CD1c-positive myeloid dendritic cell (primary cell): Measurements from ENCODE around the gene EAF2.
"Not testable (repeated sequence)": the region's sequence is repeated elsewhere in the genome, so short reads cannot be mapped to it uniquely, and the experiment has no call there.

Experiments
- DNase-seq: peaks from one replicate; pipeline ENCODE4 v3.0.0-alpha.2; 2016; ENCODE audit errors: extremely low spot score

EAF2 gene

DNA sequence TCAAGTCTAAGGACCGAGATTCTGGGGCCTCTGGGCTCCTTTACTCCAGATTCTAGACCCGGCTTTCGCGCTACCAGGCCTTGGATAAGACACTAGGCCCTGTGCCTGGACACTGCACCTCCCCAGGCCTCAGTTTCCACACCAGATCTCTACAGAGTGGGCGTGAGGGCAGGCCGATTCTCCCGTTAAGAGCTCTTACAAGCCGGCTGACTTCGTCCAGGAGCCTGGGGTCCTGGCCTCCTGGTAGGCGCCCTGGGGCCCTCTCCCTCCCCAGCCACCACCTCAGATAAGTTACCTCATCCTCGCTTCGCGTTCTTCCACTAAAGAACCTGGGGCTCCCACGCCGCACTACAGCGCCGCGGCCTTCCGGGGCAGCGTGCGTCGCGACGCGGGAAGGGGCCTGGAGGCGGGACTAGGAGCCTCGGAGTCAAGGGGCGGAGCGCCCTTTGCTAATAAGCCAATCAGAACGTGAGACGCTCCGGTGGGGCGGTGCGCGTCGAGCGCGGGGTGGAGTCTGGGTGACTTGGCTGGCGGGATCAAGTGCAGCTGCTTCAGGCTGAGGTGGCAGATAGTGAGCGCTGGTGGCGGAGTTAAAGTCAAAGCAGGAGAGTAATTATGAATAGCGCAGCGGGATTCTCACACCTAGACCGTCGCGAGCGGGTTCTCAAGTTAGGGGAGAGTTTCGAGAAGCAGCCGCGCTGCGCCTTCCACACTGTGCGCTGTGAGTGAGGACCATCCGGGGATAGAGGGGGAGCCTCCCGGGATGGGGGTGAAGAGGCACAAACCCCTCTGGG is at the start of gene EAF2, which contains the start of gene IQCB1:
Gene EAF2, plus strand, starts transcription at position 539 of the 794 bp plus-strand sequence. Its CDS starts 77 bp downstream, at position 616.
Gene IQCB1, minus strand, starts transcription at position 390 of the 794 bp plus-strand sequence. CDS start 6,100 bp downstream, outside the sequence.
- DNase-seq, result peak; percentile 99

DNA sequence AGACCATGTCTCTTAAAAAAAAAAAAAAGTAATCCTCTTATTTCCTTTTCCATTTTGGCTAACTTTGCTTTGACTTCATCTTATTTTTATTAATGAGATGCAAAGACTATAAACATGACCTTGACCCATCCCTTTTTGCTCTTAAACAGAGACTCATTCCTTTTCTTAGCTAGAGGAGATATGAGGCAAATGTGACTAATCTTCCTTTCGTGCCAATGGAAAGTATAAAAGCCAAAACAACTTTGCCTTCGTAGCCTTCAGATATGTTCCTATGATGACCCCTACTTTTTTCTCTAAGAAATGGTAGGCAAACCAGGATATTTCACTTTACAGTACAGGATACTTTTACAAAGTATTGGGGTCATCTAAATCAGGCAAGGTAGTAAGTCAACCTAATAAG is 48.5 kb upstream of the EAF2 start:
- DNase-seq, result no peak

DNA sequence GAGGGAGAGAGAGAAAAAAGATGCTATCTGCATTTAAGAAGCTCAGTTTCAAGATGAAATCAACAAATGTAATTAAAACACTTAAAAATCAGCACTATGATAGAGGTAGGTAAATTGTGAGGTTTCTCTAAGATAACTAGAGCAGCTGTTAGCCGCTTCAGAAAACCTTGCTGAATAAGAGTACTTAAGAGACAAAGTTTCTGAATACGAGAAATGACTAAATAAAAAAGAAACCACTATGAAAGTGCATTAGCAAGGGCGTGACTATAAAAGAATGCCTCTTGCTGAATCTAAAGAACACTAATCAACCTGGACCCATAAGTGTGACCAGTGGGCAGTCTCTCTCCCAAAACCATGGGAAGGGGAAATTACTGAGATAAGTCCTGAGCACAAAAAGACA is 41.9 kb upstream of the EAF2 start:
- no peak for DNase-seq

DNA sequence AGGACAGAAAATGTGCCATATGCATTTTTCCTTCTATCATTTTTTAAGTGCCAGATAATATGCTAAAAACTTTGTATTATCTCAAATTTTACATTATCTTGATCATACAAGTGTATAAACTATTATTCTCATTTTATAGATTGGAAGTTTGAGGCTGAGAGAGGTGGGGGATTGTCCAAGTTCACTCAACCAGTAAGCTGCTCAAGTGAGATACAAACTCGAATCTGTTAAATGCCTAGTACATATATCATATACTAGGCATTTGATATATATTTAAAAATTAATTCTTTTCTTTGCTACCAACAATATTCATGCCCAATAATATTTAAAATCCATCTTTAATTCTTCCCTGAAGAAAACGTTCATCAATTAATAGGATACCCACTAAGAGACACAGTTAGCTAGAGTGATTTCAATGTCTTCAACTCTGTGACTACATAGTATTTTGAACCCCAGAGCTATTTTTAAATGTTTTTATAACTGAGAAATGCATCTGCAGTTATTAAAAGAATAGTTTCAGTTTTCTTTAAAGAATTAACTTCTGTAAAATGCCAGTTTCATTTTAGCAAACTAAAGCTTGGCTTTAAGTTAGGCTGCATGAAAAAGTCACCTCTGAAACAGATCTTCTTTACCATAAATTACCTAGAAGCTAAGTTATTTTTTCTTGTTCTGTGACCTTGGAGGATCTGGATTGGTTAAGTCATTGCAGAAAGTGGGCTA is 40.6 kb upstream of the EAF2 start:
- no peak for DNase-seq

DNA sequence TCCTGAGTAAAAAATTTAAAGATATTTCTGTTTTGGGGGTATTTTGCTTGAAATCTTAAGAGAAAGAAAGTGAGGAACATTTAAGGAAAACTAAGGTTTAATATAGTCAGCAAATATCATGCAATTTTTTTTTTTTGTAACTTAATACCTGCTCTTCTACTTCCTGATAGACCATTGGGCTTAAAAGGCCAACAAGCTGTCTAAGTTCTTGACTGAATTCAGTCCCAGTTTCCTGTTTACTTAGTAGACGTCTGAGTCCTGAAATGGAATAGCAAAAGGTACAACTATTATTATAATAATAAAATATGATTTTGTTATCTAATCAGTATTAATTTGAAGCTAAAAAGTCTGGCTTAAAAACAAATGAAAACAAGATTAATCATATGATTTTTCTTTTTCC is 38.0 kb upstream of the EAF2 start:
- no peak for DNase-seq

DNA sequence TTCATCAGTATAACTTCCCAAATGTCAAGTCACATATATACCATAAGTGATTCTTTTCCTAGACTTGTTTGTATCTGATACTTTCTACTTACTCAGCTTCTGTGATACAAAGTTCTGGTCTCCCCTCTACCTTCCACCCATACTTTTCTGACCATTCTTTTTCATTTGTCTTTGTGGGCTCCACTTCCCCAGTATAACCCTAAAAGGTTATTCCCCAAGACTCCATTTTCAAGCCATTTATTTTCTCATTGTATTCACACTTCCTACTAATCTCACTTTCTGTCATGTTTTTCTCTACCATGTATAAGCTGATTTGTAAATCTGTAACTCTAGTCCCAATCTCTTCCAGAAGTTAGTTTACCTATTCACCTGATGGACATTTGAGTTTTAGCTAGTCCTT is 34.1 kb upstream of the EAF2 start:
- DNase-seq, result no peak

DNA sequence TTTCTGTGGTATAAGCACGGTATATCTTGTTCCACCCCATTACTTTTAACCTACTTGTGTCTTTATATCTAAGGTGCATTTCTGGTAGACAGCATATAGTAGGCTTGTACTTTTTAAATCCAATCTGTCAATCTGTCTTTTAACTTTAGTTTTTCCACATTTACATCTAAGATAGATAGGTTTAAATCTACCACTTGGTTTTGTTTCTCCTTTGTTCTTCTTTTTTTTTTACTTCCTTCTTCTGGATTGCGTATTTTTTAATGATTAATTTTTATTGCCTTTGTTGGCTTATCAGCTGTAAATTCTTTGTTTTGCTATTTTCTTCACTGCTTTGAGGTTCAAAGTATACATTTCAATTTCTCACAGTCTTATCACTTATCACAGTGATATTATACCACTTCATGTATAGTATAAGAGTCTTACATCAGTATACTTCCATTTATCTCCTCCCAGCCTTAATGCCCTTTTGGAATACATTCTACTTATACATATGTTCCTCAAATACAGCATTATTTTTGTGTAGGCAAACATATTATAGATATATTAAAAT is 31.2 kb upstream of the EAF2 start:
- DNase-seq, result no peak

DNA sequence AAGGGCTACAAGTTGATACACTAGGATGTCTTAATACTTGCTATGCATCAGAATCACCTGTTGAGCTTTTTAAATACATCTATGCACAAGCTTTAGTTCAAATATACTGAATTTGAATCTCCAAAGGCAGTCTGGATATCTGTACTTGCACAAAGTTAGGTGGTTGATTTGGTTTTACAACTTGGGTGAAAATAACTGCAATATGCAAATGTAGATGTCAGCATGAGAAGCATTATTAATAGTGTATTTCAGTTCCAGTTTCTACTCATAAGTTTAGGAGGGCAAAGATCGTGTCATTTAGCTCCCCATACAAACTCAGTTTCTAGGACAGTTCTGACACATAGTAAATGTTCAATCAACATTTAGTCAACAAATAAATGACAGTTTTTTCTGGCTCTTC is 25.8 kb upstream of the EAF2 start:
- no peak for DNase-seq

DNA sequence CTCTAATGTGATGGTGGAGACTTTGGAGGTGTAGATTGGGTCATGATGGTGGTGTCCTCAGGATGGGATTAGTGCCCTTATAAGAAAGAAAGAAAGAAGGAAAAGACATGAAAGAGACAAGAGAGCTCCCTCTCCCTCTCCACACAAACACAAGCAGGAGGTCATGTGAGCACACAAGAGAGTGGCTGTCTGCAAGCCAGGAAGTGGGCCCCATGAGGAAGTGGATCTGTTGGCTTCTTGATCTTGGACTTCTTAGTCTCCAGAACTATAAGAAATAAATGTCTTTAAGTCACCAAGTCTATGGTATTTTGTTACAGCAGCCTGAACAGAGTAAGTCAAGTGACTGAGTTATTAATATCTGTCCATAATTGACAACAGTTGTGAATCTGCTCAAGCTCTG is 17.3 kb upstream of the EAF2 start:
- DNase-seq, result peak; percentile 29

DNA sequence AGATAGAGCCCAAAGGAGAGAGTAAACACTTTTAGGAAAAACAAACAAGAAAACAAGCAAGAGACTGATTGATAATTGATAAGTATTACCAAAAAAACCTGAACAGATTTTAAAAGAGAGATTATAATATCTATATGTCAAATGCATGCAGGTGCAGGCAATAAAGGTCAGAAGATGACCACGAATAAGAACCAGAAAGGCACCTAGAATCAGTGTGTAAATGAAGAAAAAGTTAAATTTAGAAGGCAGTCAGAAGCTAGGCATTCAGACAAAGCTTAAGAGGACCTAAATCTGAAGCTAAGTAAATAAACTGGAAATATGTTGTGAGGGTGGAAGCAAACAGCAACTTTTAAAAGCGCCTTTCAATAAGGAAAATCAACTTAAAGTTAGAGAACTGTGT is 16.4 kb upstream of the EAF2 start:
- no peak for DNase-seq

DNA sequence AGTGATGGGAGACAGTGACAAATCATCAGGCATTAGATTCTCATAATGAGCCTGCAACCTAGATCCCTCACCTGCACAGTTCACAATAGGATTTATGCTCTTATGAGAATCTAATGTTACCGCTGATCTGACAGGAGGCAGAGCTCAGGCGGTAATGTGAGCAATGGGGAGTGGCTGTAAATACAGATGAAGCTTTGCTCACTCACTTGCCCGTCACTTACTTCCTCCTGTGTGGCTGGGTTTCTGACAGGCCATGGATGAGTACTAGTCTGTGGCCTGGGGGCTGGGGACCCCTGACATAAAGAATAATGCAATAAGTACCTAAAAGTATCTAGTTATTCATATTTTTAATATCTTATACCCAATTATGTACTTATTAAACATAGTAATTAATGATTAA is 15.8 kb upstream of the EAF2 start:
- no peak for DNase-seq

DNA sequence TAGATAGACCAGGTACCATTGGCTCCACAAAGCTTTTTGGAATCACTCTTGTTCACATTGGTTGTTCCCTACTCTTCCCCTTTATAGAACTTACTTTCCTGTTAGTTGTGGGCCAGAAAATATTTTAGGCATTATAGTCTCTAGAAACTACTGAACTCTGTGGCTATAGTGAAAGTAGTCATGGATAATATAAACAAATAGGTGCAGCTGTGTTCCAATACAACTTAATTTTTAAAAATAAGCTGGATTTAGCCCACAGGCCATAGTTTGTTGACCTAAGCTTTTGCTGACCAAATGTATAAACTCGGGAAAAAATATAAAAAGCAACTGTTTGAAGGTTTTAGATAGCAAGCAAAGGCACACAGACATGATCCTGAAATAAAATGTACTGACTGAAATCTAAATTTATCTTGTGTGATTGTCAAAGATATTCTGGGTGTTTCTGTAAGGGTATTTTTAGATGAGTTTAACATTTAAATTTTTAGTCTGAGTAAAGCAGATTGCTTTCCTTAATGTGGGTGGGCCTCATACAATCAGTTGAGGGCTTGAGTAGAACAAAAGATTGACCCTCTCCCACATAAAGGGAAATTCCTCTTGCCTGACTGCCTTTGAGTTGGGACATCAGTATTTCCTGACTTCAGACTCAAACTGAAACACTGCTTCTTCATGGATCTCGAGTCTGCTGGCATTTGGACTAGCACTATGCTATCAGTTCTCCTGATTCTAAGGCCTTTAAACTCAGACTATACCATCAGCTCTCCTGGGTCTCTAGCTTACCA is 13.4 kb upstream of the EAF2 start:
- DNase-seq, result no peak

DNA sequence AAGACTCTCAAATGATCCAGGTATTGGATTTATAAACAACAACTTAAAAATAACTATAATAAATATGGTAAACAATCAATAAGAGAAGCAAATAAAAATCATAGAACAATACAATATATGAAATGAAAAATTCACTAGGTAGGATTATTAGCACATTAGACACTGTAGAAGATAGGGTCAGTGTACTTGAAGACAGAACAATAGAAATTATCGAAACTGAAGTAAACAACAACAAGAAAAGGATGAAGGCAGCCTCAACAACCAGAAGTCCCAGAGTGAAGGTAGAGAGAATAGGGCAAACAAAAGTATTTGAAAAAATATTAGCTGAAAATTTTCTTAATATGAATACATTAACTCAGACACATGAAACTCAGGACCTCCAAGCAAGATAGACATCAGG is 12.0 kb upstream of the EAF2 start:
- DNase-seq, result no peak

DNA sequence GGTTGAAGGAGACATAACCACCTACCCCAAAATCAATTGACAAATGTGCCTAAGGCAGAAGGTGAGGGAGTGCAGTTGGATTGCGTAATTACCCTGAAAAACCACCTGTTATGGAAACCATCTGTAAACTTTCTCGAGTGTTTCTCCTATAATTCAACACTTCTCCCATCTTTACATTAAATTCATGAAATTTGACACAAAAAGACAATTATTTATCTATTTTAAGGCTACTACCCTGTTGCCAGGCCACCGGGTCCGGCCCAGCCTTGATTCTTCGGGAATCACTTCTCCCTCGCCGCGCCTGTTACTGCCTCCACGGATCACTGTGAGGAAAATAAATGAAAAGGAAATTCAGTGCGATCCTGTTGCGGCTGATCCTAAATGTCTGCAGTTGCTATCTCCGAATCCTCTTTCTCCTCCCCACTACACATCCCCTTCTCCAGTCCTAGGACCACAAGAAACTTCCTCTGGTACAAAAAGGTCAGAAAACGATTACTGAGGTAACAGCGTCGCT is 795 bp upstream of the EAF2 start:
- no peak for DNase-seq

DNA sequence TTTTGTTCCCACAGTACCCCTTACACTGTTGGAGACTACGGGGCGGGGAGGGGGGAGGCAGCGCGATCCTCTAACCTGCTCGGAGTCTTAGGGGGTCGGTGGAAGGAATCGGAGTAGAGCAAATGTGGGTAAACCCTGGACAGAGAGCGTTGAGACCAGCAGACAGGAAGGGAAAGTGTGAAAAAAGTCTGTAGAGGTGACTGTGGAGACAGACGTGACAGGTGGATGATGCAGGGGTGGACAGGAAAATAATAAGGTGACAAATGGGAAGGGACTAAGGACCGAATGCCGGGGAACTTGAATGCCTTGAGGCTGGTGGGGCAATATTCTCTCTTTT is 424 bp downstream of the EAF2 start:
- no peak for DNase-seq

DNA sequence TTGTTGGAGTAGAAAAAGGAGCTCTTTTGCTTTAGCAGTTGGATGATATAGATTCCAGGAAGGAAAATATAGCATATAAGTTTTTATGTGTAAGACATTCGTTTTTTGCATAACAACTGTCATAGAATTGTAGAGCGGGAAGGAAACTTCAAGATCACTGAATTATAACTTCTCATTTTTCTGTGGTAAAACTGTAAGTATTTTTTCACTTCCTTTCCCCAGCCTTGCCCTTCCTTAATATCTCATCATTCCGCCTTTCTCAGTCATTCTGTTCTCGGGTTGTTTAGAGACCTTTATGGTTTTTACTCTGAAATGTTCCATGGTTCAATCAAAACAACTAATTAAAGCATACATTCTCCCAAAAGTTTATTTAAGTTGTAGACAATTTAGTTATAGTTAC is 1.1 kb downstream of the EAF2 start:
- peak; percentile 72 for DNase-seq

DNA sequence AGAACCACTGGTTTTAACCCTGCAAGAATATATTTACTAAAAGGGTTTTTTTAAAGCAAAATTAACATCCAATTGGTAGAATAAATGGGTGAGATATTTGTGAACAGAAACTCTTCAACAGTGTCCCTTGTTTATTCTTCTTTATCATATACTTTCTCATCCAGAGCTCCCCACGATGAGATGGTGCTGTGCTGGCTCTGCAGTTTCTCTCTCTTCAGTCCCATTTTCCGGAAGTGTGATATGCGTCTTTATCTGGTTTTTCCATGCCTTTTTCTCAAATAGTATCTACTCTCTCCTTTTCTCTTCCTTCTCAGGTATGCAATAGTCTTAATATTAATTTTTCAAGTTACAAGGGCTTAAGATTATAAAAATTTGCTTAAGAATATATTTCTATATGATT is 1.5 kb downstream of the EAF2 start:
- DNase-seq, result peak; percentile 28

DNA sequence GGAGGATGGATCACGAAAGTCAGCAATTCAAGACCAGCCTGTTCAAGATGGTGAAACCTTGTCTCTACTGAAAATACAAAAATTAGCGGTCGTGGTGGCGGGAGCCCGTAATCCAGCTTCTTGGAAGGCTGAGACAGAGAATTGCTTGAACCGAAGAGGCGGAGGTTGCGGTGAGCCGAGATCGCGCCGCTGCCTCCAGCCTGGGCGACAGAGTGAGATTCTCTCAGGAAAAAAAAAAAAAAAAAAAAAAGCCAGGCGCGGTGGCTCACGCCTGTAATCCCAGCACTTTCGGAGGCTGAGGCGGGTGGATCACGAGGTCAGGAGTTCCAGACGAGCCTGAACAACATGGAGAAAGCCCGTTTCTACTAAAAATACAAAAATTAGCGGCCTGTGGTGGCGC is 5.0 kb downstream of the EAF2 start:
- no peak for DNase-seq

DNA sequence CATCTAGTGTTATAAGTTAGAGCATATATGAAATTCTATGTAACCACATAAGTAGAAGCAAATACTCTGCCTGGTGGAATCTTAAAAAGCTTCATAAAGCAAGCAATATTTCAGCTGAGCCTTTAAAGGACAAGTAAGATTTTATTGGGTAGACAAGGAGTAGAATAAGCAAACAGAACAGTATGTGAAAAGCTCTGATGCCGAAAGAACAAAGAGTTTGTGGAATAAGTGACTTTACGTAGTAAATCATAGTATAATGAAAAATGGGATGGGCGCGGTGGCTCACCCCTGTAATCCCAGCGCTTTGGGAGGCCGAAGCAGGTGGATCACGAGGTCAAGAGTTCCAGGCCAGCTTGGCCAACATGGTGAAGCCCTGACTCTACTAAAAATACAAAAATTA is 9.9 kb downstream of the EAF2 start:
- no peak for DNase-seq

DNA sequence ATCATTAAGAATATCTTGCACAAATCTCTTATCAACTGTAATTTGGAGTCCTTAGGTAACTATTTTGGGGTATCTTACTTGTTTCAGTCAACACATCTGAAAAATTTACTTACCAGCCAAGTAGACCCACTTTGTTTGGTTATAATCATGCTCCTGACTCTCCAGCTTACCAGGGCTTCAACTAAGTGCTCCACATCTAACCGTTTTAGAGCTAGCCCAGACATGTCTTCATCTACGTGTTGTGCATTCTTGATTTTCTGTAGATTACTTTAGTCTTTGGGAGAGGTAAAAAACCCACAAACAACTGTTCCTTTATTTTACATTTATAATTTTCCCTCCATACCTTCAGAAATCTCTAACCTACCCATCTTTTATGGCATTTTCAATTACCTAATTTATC is 17.2 kb downstream of the EAF2 start:
- DNase-seq, result no peak

DNA sequence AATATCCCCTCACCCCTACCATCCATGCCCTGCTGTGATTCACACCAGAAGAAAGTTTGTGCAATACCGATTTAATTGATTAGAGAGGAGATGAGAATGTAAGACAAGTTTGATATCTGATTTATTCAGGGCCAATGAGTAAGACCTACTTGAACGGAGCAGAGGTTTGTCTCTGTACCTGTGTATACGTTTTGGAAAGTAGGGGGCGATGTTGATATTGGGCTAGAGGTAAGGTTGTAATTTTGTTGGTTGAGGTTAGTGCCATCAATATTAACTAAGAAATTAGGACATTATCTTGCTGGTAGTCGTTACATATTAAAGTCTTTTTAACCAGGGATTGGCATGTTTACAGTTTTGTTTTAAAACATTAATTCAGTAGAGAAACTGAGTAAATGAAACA is 20.5 kb downstream of the EAF2 start:
- no peak for DNase-seq

DNA sequence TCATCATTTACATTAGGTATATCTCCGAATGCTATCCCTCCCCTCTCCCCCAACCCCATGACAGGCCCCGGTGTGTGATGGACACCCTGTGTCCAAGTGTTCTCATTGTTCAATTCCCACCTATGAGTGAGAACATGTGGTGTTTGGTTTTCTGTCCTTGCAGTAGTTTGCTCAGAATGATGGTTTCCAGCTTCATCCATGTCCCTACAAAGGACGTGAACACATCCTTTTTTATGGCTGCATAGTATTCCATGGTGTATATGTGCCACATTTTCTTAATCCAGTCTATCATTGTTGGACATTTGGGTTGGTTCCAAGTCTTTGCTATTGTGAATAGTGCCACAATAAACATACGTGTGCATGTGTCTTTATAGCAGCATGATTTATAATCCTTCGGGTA is 22.8 kb downstream of the EAF2 start:
- DNase-seq, result not testable (repeated sequence)
